HG03108 (cell line): ENCODE measurements around the gene NDUFAF5.

Experiments used
- ATAC-seq: cut with Tn5 transposase; IDR thresholded peaks from one replicate; pipeline ENCODE4 v1.9.1; 2021; ENCODE audit warnings: moderate library complexity; ENCODE audit not compliant: unreplicated experiment

The NDUFAF5 gene

DNA sequence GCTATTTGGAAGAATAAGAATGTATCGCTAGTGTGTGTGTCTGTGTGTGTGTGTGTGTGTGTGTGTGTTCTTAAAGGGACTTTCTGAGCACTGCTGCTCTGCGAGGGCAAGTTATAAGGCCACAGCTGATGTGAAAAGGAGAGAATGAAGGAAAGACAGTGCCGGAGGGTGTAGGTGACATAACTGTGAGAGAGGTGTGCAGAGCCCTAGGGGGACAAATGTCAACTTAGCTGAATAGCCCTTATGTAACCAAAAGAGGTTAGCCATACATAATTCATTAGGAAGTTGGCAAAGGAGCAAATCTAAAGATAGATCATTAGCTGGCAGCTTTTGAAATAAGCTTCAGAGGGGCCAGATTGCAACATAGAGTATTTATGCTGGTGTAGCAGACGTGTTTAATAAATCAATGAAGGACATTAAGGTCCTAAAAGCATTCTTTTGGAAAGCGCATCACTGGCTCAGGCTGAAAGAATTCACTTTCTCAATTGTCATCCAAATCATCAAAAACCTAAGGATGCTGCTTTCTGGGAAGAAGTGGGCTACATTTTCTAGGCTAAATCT lies 81.0 kb downstream of the NDUFAF5 start:
- ATAC-seq = no peak

DNA sequence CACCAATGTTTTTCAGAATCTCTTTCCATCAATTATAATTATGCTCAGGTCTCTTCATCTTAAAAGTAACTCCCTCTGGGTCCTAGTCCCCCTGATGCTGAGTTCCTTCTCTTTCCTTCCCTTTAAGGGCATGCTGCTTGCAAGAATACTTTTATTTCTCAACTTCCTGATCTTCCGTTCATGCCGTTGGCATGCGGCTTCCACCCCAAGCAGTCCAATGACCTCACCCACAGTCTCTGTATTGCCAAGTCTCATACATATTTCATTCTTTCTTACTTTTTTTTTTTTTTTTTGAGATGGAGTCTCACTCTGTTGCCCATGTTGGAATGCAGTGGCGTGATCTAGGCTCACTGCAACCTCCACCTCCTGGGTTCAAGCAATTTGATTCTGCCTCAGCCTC lies 83.5 kb downstream of the NDUFAF5 start:
- ATAC-seq = no peak

DNA sequence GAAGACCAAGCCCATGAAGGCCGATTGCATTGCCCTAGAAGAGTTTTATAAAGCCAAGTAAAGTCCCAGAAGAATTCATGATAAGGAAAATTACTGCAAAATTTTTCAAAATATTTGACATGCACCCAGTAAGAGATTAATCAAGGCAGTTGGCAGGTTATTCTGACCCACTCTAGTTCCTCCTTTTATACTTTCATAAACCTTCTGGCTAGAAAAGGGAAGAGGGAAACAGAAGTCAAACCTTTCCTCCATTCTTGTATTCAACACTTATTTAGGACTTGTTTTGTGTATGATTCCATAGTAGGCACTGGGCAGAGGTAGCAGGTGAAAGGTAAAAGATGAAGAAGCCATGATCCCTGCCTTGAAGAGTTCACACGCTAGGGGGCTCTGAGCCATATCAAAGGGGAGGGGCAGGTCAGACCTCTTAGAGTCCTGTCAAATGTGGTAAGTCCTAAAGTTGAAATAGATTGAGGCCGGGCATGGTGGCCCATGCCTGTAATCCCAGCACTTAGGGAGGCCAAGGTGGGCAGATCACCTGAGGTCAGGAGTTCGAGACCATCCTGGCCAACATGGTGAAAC lies 85.4 kb downstream of the NDUFAF5 start:
- ATAC-seq = no peak
